ENCODE data around the gene ENO3.

ENO3 gene

GRCh38 chr17:4973256-4974114, 22.6 kb downstream of the ENO3 start:
- H3K4me3 ChIP-seq (ENCODE audit: low read length): no peak overlapping the region
- no peak overlapping the region for H3K9ac ChIP-seq (ENCODE audit: low read length)
- H3K27me3 ChIP-seq (ENCODE audit: control insufficient read depth, insufficient read depth, low read length): no peaks in the 10 kb centered on the region
- no peak overlapping the region for H3K27ac ChIP-seq (ENCODE audit: low read depth, low read length)
- peaks cover 14% of the 10 kb centered on the region for H3K4me1 ChIP-seq (ENCODE audit: control insufficient read depth, insufficient read depth, low read length)
- peaks cover 35% of the 10 kb centered on the region for H3K36me3 ChIP-seq (ENCODE audit: control insufficient read depth, insufficient read depth, low read length)

- peaks cover 8% of the 10 kb centered on the region for H3K4me1 ChIP-seq (ENCODE audit: control insufficient read depth, insufficient read depth, low read length)
- H3K27ac ChIP-seq (ENCODE audit: low read depth, low read length): no peak overlapping the region
- H3K36me3 ChIP-seq (ENCODE audit: control insufficient read depth, insufficient read depth, low read length): peaks cover 36% of the 10 kb centered on the region
- no peak overlapping the region for H3K9ac ChIP-seq (ENCODE audit: low read length)
- H3K4me3 ChIP-seq (ENCODE audit: low read length): no peak overlapping the region
- no peaks in the 10 kb centered on the region for H3K27me3 ChIP-seq (ENCODE audit: control insufficient read depth, insufficient read depth, low read length)
Measured at GRCh38 chr17:4974115-4974670, 23.3 kb downstream of the ENO3 start.

GRCh38 chr17:4978726-4979125, 27.8 kb downstream of the ENO3 start:
- no peaks in the 10 kb centered on the region for H3K4me1 ChIP-seq (ENCODE audit: control insufficient read depth, insufficient read depth, low read length)
- no peak overlapping the region for H3K27ac ChIP-seq (ENCODE audit: low read depth, low read length)

GRCh38 chr17:4980644-4981216, 29.8 kb downstream of the ENO3 start:
- H3K36me3 ChIP-seq (ENCODE audit: control insufficient read depth, insufficient read depth, low read length): peaks cover 24% of the 10 kb centered on the region
- H3K27ac ChIP-seq (ENCODE audit: low read depth, low read length): no peak overlapping the region
- H3K4me1 ChIP-seq (ENCODE audit: control insufficient read depth, insufficient read depth, low read length): no peaks in the 10 kb centered on the region
- no peak overlapping the region for H3K9ac ChIP-seq (ENCODE audit: low read length)
- no peak overlapping the region for H3K4me3 ChIP-seq (ENCODE audit: low read length)
- no peaks in the 10 kb centered on the region for H3K27me3 ChIP-seq (ENCODE audit: control insufficient read depth, insufficient read depth, low read length)

More at GRCh38 chr17:4978726-4979125, 27.8 kb downstream of the ENO3 start:
- H3K27me3 ChIP-seq (ENCODE audit: control insufficient read depth, insufficient read depth, low read length): no peaks in the 10 kb centered on the region
- no peak overlapping the region for H3K9ac ChIP-seq (ENCODE audit: low read length)
- no peak overlapping the region for H3K4me3 ChIP-seq (ENCODE audit: low read length)
- H3K36me3 ChIP-seq (ENCODE audit: control insufficient read depth, insufficient read depth, low read length): peaks cover 29% of the 10 kb centered on the region

GRCh38 chr17:4982305-4982704, 31.4 kb downstream of the ENO3 start:
- Histone ChIP-seq H3K27ac (ENCODE audit: low read depth, low read length) (no peak overlapping the region), H3K4me1 (ENCODE audit: control insufficient read depth, insufficient read depth, low read length) (no peaks in the 10 kb centered on the region), H3K36me3 (ENCODE audit: control insufficient read depth, insufficient read depth, low read length) (peaks cover 18% of the 10 kb centered on the region), H3K27me3 (ENCODE audit: control insufficient read depth, insufficient read depth, low read length) (no peaks in the 10 kb centered on the region), H3K4me3 (ENCODE audit: low read length) (no peak overlapping the region), H3K9ac (ENCODE audit: low read length) (no peak overlapping the region)

GRCh38 chr17:4986403-4986802, 35.5 kb downstream of the ENO3 start:
- Histone ChIP-seq H3K27ac (ENCODE audit: low read depth, low read length) (peak overlapping the region; percentile 89), H3K9ac (ENCODE audit: low read length) (peak overlapping the region; percentile 97), H3K4me3 (ENCODE audit: low read length) (peak overlapping the region; percentile 94), H3K36me3 (ENCODE audit: control insufficient read depth, insufficient read depth, low read length) (peaks cover 5% of the 10 kb centered on the region), H3K4me1 (ENCODE audit: control insufficient read depth, insufficient read depth, low read length) (peaks cover 7% of the 10 kb centered on the region), H3K27me3 (ENCODE audit: control insufficient read depth, insufficient read depth, low read length) (no peaks in the 10 kb centered on the region)

GRCh38 chr17:4986951-4987766, 36.2 kb downstream of the ENO3 start, which contains the start of gene CAMTA2:
Gene CAMTA2 (minus strand): TSS chr17:4987675. CDS start chr17:4986222, 1,453 bp downstream.
- H3K27me3 ChIP-seq (ENCODE audit: control insufficient read depth, insufficient read depth, low read length): no peaks in the 10 kb centered on the region
- H3K9ac ChIP-seq (ENCODE audit: low read length): peak within 1 kb of the TSS; percentile 97
- H3K36me3 ChIP-seq (ENCODE audit: control insufficient read depth, insufficient read depth, low read length): peaks cover 5% of the 10 kb centered on the region
- peak within 1 kb of the TSS; percentile 94 for H3K4me3 ChIP-seq (ENCODE audit: low read length)
- H3K27ac ChIP-seq (ENCODE audit: low read depth, low read length): peak within 1 kb of the TSS; percentile 89
- H3K4me1 ChIP-seq (ENCODE audit: control insufficient read depth, insufficient read depth, low read length): peaks cover 7% of the 10 kb centered on the region

GRCh38 chr17:4987767-4988567, 37.0 kb downstream of the ENO3 start:
- Histone ChIP-seq H3K9ac (ENCODE audit: low read length) (peak overlapping the region; percentile 93), H3K27me3 (ENCODE audit: control insufficient read depth, insufficient read depth, low read length) (no peaks in the 10 kb centered on the region), H3K4me1 (ENCODE audit: control insufficient read depth, insufficient read depth, low read length) (peaks cover 7% of the 10 kb centered on the region), H3K27ac (ENCODE audit: low read depth, low read length) (peak overlapping the region; percentile 89), H3K36me3 (ENCODE audit: control insufficient read depth, insufficient read depth, low read length) (no peaks in the 10 kb centered on the region), H3K4me3 (ENCODE audit: low read length) (peak overlapping the region; percentile 94)

GRCh38 chr17:4994081-4994595, 43.2 kb downstream of the ENO3 start:
- Histone ChIP-seq H3K4me1 (ENCODE audit: control insufficient read depth, insufficient read depth, low read length) (peaks cover 3% of the 10 kb centered on the region), H3K36me3 (ENCODE audit: control insufficient read depth, insufficient read depth, low read length) (no peaks in the 10 kb centered on the region), H3K27me3 (ENCODE audit: control insufficient read depth, insufficient read depth, low read length) (no peaks in the 10 kb centered on the region), H3K9ac (ENCODE audit: low read length) (no peak overlapping the region), H3K4me3 (ENCODE audit: low read length) (no peak overlapping the region), H3K27ac (ENCODE audit: low read depth, low read length) (no peak overlapping the region)

GRCh38 chr17:4997302-4998026, 46.5 kb downstream of the ENO3 start, which contains the start of the genes INCA1 and KIF1C:
Gene INCA1 (minus strand): TSS chr17:4997522. CDS start chr17:4994437, 3,085 bp downstream.
Gene KIF1C (plus strand): TSS chr17:4997950. CDS start chr17:5000247, 2,297 bp downstream.
- H3K36me3 ChIP-seq (ENCODE audit: control insufficient read depth, insufficient read depth, low read length): peaks cover 14% of the 10 kb centered on the region
- no peaks in the 10 kb centered on the region for H3K27me3 ChIP-seq (ENCODE audit: control insufficient read depth, insufficient read depth, low read length)
- peak within 1 kb of the TSS; percentile 92 for H3K4me3 ChIP-seq (ENCODE audit: low read length)
- peaks cover 12% of the 10 kb centered on the region for H3K4me1 ChIP-seq (ENCODE audit: control insufficient read depth, insufficient read depth, low read length)
- peak within 1 kb of the TSS; percentile 76 for H3K9ac ChIP-seq (ENCODE audit: low read length)
- H3K27ac ChIP-seq (ENCODE audit: low read depth, low read length): peak within 1 kb of the TSS; percentile 95

Data from rectal smooth muscle tissue (tissue), 1 donor.